ENCODE measurements around the gene ATP6V1A.

The ATP6V1A gene

GRCh38 chr3:113747283-113748046 is 630 bp downstream of the ATP6V1A start:
- peak; percentile 50 for DNase-seq (ENCODE audit: low spot score)

- DNase-seq (ENCODE audit: low spot score): no peak
Observed at GRCh38 chr3:113751141-113751540, 4.3 kb downstream of the ATP6V1A start.

- no peak for DNase-seq (ENCODE audit: low spot score)
Observed at GRCh38 chr3:113753376-113753985, 6.6 kb downstream of the ATP6V1A start.

- no peak for DNase-seq (ENCODE audit: low spot score)
Observed at GRCh38 chr3:113754494-113755159, 7.8 kb downstream of the ATP6V1A start.

- DNase-seq (ENCODE audit: low spot score): no peak
Observed at GRCh38 chr3:113758389-113759024, 11.7 kb downstream of the ATP6V1A start.

GRCh38 chr3:113764698-113765097 is 17.9 kb downstream of the ATP6V1A start:
- no peak for DNase-seq (ENCODE audit: low spot score)

- peak; percentile 11 for DNase-seq (ENCODE audit: low spot score)
Observed at GRCh38 chr3:113769551-113769950, 22.7 kb downstream of the ATP6V1A start.

- no peak for DNase-seq (ENCODE audit: low spot score)
Observed at GRCh38 chr3:113771993-113772392, 25.2 kb downstream of the ATP6V1A start.

GRCh38 chr3:113773381-113773780 is 26.5 kb downstream of the ATP6V1A start:
- DNase-seq (ENCODE audit: low spot score): no peak

GRCh38 chr3:113775516-113775915 is 28.7 kb downstream of the ATP6V1A start:
- no peak for DNase-seq (ENCODE audit: low spot score)

GRCh38 chr3:113776564-113776963 is 29.7 kb downstream of the ATP6V1A start:
- no peak for DNase-seq (ENCODE audit: low spot score)

GRCh38 chr3:113783463-113783862 is 36.6 kb downstream of the ATP6V1A start:
- DNase-seq (ENCODE audit: low spot score): no peak

GRCh38 chr3:113783980-113784379 is 37.1 kb downstream of the ATP6V1A start:
- DNase-seq (ENCODE audit: low spot score): peak; percentile 4

GRCh38 chr3:113791381-113791780 is 44.5 kb downstream of the ATP6V1A start:
- DNase-seq (ENCODE audit: low spot score): no peak

GRCh38 chr3:113794526-113794925 is 47.7 kb downstream of the ATP6V1A start:
- DNase-seq (ENCODE audit: low spot score): no peak

- no peak for DNase-seq (ENCODE audit: low spot score)
Observed at GRCh38 chr3:113795693-113796092, 48.9 kb downstream of the ATP6V1A start.

GRCh38 chr3:113802795-113803455 is 56.1 kb downstream of the ATP6V1A start:
- no peak for DNase-seq (ENCODE audit: low spot score)

GRCh38 chr3:113804661-113805060 is 57.8 kb downstream of the ATP6V1A start:
- no peak for DNase-seq (ENCODE audit: low spot score)

- no peak for DNase-seq (ENCODE audit: low spot score)
Observed at GRCh38 chr3:113805249-113805648, 58.4 kb downstream of the ATP6V1A start.

- DNase-seq (ENCODE audit: low spot score): no peak
Observed at GRCh38 chr3:113812854-113813253, 66.0 kb downstream of the ATP6V1A start.

- no peak for DNase-seq (ENCODE audit: low spot score)
Observed at GRCh38 chr3:113819866-113820265, 73.0 kb downstream of the ATP6V1A start.

- DNase-seq (ENCODE audit: low spot score): no peak
Observed at GRCh38 chr3:113825090-113825489, 78.3 kb downstream of the ATP6V1A start.
